ENCODE measurements around the gene MUS81. TPM values are rescaled to one million over a fixed set of nuclear protein-coding genes. Genes with fewer than 3 reads are reported as not detected.
A peak's percentile ranks its signal among the peaks of the same experiment; 100 is the strongest.

Gene MUS81
- total and polyA plus RNA-seq, 9 of the 15 experiments (the other 6 are each of a cell fraction or from before 2014, with no cell fraction given) = 13.4 to 118 (median 53.7) TPM

DNA sequence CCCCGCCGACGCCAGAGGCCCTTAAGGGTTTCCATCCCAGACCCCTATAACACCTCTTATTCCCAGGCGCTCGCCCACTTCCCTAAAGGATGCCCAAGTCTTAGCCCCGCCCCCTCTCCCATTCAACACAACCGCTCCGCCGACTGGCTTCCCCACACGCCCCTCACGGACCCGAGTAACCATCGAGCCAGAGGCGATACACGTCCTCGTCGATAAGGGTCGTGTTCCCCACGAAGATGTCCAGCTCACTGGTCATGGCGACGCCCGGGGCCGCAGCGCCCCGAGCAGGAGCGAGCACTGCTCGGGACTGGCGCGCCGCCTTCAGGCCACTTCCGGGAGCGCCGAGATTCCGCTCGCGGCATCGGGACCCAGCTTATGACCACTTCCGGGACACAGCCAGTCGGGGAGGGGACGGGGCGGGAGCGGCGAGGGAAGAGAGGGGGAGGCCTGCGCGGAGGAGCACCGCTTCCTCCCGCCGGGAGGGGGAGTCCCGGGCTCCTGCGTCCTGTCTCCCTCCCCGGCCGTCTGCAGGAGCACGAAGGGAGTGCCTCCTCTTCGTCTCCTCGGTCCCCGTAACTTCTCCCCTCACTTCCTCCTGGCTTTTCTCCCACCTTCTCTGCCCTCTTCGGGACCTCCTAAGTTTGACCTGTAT, 28.1 kb downstream of the MUS81 start, which contains the start of gene FIBP (continued):
- TF ChIP-seq, protein P1, sequence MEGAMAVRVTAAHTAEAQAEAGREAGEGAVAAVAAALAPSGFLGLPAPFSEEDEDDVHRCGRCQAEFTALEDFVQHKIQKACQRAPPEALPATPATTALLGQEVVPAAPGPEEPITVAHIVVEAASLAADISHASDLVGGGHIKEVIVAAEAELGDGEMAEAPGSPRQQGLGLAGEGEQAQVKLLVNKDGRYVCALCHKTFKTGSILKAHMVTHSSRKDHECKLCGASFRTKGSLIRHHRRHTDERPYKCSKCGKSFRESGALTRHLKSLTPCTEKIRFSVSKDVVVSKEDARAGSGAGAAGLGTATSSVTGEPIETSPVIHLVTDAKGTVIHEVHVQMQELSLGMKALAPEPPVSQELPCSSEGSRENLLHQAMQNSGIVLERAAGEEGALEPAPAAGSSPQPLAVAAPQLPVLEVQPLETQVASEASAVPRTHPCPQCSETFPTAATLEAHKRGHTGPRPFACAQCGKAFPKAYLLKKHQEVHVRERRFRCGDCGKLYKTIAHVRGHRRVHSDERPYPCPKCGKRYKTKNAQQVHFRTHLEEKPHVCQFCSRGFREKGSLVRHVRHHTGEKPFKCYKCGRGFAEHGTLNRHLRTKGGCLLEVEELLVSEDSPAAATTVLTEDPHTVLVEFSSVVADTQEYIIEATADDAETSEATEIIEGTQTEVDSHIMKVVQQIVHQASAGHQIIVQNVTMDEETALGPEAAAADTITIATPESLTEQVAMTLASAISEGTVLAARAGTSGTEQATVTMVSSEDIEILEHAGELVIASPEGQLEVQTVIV (CRISPR knock-in tag; IDR thresholded peaks at IDR 0.05; ENCODE audit: borderline replicate concordance) = no peak
- TF ChIP-seq ZC3H8 (IDR thresholded peaks at IDR 0.05) (no peak), NCOA1 (IDR thresholded peaks at IDR 0.05; ENCODE audit: low read depth) (peak; percentile 17; the same call in 1 of the 2 replicates), SMC3 (conservative IDR thresholded peaks at IDR 0.05; ENCODE audit: insufficient read depth, low read depth, low read length) (peak; percentile 27; the same call in 1 of the 2 replicates), PML (IDR thresholded peaks at IDR 0.05; ENCODE audit: low read length) (no peak; the same call in 1 of the 2 replicates), CREB1 (IDR thresholded peaks at IDR 0.05) (peak; percentile 91), CREB1 (CRISPR knock-in tag; IDR thresholded peaks at IDR 0.05) (peak; percentile 94), ZNF584 (CRISPR knock-in tag; IDR thresholded peaks at IDR 0.05; ENCODE audit: low read depth) (no peak), ZSCAN32 (CRISPR knock-in tag; IDR thresholded peaks at IDR 0.05) (no peak), NR3C1 (CRISPR knock-in tag; IDR thresholded peaks at IDR 0.05) (no peak), JUN (IDR thresholded peaks at IDR 0.05; ENCODE audit: borderline replicate concordance, low read depth, low read length) (no peak), JUN (CRISPR knock-in tag; IDR thresholded peaks at IDR 0.05; ENCODE audit: borderline replicate concordance) (no peak), ELF2 (CRISPR knock-in tag; IDR thresholded peaks at IDR 0.05) (peak; percentile 93), PCBP1 (IDR thresholded peaks at IDR 0.05; ENCODE audit: low read depth, low read length, poor library complexity, severe bottlenecking) (peak; percentile 92), HNRNPLL (IDR thresholded peaks at IDR 0.05; ENCODE audit: low read depth, low read length, poor library complexity, severe bottlenecking) (peak; percentile 34), SRSF9 (IDR thresholded peaks at IDR 0.05; ENCODE audit: borderline replicate concordance, low read depth, low read length) (no peak), ZBTB17 (CRISPR knock-in tag; IDR thresholded peaks at IDR 0.05) (peak; percentile 80; the same call in 1 of the 2 replicates), SP1 (CRISPR knock-in tag; IDR thresholded peaks at IDR 0.05) (peak; percentile 92), HLTF (IDR thresholded peaks at IDR 0.05) (peak; percentile 54), NR2C2 (CRISPR knock-in tag; IDR thresholded peaks at IDR 0.05) (peak; percentile 86), NR2C2 (tag; IDR thresholded peaks at IDR 0.05) (peak; percentile 91), ZNF695 (CRISPR knock-in tag; IDR thresholded peaks at IDR 0.05) (no peak), SRSF3 (IDR thresholded peaks at IDR 0.05; ENCODE audit: insufficient read depth, low read length) (no peak), PURB (CRISPR knock-in tag; IDR thresholded peaks at IDR 0.05; ENCODE audit: low read depth) (no peak)
- TF ChIP-seq, protein P2, sequence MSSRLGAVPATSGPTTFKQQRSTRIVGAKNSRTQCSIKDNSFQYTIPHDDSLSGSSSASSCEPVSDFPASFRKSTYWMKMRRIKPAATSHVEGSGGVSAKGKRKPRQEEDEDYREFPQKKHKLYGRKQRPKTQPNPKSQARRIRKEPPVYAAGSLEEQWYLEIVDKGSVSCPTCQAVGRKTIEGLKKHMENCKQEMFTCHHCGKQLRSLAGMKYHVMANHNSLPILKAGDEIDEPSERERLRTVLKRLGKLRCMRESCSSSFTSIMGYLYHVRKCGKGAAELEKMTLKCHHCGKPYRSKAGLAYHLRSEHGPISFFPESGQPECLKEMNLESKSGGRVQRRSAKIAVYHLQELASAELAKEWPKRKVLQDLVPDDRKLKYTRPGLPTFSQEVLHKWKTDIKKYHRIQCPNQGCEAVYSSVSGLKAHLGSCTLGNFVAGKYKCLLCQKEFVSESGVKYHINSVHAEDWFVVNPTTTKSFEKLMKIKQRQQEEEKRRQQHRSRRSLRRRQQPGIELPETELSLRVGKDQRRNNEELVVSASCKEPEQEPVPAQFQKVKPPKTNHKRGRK (tag; IDR thresholded peaks at IDR 0.05) = no peak
- TF ChIP-seq, protein P3, sequence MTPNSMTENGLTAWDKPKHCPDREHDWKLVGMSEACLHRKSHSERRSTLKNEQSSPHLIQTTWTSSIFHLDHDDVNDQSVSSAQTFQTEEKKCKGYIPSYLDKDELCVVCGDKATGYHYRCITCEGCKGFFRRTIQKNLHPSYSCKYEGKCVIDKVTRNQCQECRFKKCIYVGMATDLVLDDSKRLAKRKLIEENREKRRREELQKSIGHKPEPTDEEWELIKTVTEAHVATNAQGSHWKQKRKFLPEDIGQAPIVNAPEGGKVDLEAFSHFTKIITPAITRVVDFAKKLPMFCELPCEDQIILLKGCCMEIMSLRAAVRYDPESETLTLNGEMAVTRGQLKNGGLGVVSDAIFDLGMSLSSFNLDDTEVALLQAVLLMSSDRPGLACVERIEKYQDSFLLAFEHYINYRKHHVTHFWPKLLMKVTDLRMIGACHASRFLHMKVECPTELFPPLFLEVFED (CRISPR knock-in tag; conservative IDR thresholded peaks at IDR 0.05) = no peak
